Measurements from ENCODE around the gene PRKAG2.

Gene PRKAG2

DNA sequence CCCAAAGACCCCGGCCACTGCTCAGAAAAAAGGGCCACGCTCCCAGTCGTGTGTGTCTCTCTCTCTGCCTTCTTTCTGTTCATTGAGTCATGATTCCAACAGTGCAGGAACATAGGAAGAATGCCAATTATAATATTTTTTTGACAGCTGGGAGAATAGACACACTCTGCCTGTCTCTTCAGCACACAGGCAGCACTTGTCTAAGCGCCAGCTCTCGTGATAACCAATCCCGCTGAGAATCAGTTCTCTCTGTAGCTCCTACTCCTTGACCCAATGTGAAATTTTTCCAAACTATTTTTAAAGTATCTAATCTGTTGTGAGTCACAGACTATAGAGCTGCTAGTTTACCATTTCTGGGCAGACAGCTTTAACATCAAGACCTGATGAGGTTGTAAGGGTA is 211.5 kb downstream of the PRKAG2 start:
- DNase-seq (ENCODE audit: extremely low read depth in 1 of 2, low read depth in 1 of 2): no peak

DNA sequence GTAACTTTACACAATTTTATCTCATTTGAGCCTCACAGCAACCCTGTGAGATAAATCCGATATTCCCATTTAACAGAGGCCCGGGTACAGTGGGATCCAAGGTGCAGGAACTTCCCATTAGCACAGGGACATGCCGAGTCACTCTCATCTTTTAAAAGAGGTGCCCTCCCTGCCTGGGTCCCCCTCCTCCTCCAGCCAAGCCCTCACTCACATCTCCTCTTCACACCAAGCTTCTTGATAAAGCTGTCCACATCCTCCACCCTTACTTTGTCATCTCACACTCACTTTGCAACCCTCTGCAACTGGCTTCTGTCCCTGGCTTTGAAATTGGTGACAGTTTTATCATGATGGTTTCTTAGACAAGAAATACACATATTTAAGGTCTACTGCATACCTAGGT is 212.6 kb downstream of the PRKAG2 start:
- no peak for DNase-seq (ENCODE audit: extremely low read depth in 1 of 2, low read depth in 1 of 2)

DNA sequence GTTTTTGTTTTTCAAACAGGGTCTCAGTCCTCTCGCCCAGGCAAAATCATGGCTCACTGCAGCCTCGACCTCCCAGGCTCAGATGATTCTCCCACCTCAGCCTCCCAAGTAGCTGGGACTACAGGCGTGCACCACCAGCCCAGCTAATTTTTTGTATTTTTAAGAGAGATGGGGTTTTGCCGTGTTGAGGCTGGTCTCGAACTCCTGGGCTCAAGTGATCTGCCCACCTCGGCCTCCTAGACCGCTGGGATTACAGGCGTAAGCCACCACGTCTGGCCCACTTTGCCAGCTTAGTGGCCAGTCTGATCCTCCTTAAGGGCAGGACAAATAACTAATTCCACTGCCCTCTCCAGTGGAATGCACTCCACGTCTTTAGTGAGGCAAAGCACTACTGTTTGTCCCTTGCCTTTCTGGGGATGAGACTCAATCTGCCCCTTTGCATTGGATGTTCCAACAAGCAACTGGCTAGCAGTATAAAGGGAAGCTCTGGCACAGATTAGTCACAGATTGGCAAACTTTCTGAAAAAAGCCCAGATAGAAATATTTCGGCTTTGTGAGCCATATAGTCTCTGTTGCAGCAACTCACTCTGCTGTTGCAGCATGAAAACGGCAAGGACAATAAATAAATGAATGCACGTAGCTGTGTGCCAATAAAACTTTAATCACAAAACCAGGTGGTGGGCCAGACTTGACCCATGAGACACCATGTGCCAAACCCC is 213.4 kb downstream of the PRKAG2 start:
- DNase-seq (ENCODE audit: extremely low read depth in 1 of 2, low read depth in 1 of 2): no peak

DNA sequence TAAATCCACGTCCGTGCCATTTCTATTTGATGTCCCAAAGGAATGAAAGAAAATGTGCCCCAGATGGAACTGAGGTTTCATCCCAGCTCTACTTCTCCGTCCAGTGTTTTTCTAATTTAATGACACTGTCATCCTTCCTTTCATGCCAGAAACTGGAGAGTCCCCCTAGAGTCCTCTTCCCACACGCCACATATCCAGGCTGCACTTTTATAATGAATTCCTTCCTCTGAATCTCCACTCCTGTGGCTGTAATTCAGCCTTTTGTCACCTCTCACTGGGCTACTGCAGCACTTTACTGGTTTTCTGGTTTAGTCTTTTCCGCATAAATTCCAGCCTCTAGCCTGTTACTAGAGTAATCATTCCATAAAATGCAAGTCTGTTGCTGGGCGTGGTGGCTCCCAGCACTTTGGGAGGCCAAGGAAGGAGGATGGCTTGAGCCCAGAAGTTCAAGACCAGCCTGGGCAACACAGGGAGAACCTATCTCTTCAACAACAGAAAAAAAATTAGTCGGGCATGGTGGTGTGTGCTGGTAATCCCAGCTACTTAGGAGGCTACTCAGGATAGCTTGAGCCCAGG is 214.6 kb downstream of the PRKAG2 start:
- DNase-seq (ENCODE audit: extremely low read depth in 1 of 2, low read depth in 1 of 2): no peak

DNA sequence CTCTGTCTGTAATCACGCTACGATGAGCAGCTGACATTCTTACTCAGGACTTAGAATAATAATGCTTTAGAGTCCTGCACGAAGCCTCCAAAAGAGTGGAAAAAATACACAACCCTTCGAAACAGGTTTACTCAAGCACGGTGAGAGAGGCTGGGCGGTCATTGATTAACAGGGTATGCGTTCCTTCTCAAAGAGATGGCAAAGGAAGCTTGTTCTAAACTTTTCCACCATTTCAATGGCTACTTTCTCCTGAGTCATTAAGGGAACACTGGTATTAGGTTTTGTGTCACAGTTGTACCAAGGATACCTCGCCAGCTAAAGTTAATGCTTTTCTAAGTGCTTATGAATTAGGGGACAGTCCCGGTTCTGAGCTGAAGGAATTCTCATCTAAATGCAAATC is 215.3 kb downstream of the PRKAG2 start:
- DNase-seq (ENCODE audit: extremely low read depth in 1 of 2, low read depth in 1 of 2): no peak

DNA sequence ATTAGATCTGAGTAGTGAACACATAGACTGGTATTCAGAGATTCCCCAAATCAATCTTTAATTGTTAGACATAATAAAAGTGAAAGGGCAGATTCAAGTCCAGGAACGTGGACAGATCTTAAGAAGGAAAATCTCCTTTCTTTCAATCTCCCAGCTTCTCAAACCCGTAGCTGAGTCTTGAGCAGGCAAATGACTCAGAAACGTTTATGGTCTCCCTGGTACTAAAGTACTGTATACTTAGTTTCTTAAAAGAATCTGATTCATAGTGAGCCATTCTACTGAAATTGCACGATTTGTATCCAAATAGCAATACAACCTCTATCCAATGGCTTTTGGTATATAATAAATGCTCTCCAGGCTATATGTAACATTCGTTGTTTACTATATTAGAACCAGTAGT is 216.8 kb downstream of the PRKAG2 start:
- no peak for DNase-seq (ENCODE audit: extremely low read depth in 1 of 2, low read depth in 1 of 2)

DNA sequence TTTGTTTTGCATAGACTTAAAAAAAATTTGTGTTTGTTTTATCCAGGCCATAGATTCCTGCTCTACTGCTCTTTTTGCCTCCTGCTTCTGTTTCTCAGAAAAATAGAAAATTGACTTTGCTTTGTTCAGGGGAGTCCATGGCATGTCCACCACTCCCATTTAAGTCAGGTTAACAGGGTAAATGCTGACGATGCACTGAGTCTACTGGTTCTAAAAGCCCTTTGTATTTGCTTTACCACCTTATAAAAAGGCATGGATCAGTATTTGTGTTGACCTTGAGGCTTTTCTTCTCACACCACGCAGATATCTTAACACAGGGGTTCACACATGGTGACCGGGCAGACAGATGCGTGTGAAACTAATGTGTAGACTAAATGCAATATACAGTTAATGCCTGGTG is 217.7 kb downstream of the PRKAG2 start:
- DNase-seq (ENCODE audit: extremely low read depth in 1 of 2, low read depth in 1 of 2): no peak

DNA sequence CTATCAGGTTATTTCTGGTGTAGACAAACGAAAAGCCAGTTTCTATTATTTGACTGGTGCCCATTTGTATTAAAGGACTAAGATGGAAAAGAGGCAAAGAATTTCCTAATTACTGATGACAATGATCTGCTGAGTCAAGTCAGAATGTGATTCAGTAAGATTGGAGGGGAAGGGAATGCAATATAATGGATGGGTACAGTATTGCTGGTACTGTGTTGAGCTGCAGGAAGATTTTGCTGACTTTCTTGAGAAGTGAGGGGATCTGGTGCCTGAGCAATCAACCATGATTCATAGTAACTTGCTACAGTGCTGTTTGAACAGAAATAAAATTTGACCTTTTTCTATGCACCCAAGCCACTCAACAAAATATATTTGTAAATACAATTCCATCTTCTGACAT is 218.1 kb downstream of the PRKAG2 start:
- DNase-seq (ENCODE audit: extremely low read depth in 1 of 2, low read depth in 1 of 2): no peak

DNA sequence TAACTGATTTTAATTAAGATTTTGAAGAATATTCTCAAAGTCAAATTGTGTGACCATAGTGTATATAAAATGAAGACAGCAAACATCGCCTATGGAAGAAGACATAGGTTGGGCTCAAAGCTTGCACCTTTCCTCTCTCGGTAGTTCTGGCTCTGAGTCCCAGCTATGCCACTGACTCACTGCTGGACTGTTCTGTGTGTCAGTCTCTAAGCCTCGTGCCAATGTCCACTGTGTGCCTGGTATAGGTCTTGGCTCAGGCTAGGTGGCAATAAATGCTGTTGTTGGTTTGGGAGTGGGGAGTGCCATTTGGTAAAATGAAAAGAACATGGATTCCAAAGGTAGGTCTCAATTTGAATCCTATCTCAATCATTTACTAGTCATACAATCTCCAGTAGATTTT is 219.7 kb downstream of the PRKAG2 start:
- DNase-seq (ENCODE audit: extremely low read depth in 1 of 2, low read depth in 1 of 2): no peak

DNA sequence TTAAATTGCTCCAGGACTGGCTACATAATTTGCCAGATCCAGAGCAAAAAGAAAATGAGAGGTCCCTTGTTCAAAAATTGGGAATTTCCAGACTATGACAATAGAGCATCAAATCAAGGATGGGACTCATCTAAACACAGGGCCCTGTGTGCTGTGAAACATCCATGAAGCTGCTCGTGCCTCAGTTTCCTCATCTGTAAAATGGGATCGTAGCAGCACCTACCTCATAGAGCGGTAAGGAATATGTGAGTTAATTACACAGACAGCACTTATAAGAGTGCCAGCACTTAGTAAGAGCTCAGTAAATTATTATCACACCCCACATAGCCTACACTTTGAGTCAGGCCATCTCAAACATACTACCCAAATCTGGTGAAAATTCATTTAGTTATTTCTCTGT is 221.4 kb downstream of the PRKAG2 start:
- DNase-seq (ENCODE audit: extremely low read depth in 1 of 2, low read depth in 1 of 2): no peak

DNA sequence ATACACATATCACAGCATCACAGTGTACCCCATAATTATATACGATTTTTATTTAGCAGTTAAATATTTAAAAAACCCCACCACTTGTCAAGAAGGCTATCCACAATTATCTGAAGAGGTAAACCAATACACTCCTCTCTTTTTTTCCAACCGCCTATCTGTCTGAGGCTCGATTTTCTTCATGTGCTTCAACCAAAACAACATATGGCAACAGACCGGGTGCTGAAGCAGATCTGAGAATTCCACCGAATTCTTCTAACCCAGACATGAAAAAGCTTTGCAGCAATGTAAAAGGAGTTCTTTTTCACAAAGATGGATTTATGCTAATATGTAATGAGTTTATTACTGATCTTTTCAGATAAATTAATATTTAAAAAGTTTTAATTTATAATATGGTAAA is 224.8 kb downstream of the PRKAG2 start:
- DNase-seq (ENCODE audit: extremely low read depth in 1 of 2, low read depth in 1 of 2): no peak

DNA sequence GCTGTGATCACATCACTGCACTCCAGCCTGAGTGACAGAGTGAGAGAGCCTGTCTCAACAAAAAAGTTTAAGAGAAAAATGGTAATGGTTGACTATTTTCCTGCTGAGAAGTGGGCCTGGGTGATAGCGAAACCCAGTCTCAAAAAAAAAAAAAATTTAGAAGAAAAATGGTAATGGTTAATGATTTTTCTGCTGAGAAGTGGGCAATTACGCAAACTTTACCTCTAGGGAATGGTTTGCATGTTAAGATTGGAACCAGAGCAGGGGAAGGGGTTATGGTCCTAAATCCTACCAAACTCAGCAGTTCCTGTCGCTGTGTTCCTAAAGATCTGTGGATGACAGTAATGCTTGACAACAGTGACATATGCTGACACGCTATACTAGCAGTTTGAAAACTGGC is 226.8 kb downstream of the PRKAG2 start:
- no peak for DNase-seq (ENCODE audit: extremely low read depth in 1 of 2, low read depth in 1 of 2)

DNA sequence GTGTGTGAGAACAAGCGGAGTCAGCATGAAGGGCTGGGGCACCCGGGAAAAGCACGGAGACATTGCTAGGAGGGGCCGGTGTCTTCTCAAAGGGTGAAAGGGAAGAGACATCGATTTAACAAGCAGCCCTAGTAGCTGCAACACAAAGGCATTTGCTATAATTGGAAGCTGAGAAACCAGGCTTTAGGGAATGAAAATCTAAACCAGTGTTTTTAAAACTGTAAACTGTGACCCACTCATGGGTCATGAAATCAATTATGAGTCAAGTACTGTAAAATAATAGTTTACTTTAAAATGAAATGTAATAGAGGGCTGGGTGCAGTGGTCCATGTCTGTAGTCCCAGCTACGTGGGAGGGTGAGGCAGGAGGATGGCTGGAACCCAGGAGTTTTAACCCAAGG is 228.5 kb downstream of the PRKAG2 start:
- no peak for DNase-seq (ENCODE audit: extremely low read depth in 1 of 2, low read depth in 1 of 2)

DNA sequence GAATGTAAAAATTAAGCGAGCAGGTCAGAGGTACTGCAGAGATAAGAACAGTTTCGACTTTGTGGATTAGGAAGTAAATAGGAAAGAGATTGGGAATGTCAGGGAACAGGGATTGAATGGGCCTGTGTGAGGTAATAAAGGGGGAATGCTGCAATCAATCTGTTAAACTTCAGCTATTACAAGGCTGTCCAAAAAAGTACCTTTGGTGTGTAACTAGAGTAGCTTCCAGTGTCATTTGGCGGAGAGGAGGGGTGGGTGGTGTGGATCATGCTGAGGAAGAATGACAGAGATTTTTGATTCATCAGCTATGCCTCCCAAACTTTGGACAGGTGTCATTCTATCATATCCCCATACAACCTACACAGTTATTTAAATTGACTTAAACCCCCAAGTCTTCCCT is 229.0 kb downstream of the PRKAG2 start:
- no peak for DNase-seq (ENCODE audit: extremely low read depth in 1 of 2, low read depth in 1 of 2)

DNA sequence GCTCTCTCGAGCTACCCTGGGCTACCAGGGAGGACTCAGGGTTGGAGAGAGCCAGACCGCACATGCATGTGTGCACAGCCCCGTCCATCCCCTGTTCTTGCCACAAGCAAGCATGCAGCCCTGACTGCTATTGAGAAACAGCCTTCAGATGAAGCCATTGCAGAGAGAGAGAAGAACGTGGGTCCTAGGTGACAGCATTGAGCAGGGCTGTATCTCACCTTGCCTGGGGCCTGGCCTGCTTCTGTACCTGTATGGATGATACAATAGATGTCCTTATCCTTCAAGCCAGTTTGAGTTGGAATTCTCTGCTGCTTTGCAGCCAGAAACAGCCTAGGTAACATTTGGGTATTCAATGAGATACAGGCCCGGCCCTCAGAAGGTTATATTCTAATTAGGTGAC is 229.9 kb downstream of the PRKAG2 start:
- no peak for DNase-seq (ENCODE audit: extremely low read depth in 1 of 2, low read depth in 1 of 2)

DNA sequence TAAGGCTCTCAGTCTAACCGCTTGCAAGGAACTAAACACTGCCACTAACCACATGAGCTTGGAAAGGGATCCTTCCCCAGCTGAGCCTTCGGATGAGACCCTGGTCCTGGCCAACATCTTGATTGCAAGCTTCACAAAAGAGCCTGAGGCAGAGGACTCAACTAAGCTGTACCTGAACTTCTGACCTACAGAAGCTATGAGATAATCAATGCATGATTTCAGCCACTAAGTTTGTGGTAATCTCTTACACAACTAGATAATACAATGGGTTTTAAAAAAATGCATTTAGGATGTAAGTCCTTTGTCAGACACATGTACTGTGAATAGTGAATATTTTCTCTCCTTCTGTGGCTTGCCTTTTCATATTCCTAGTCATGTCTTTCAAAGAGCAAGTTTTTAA is 231.6 kb downstream of the PRKAG2 start:
- DNase-seq (ENCODE audit: extremely low read depth in 1 of 2, low read depth in 1 of 2): no peak

DNA sequence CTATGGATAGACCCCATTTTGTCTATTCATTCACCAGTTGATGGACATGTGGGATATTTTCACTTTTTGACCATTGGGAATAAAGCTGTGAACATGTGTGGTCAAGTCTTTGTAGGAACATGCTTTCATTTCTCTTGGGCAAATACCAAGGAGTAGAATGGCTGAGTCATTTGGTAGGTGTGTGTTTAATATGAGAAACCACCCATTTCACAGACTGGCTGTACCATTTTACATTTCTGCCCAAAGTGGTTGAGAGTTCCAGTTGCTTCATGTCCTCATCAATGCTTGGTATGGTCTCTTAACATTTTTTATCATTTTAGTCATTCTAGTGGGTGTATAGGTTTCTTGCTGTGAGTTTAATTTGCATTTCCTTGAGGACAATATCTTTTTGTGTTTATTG is 232.4 kb downstream of the PRKAG2 start:
- no peak for DNase-seq (ENCODE audit: extremely low read depth in 1 of 2, low read depth in 1 of 2)

DNA sequence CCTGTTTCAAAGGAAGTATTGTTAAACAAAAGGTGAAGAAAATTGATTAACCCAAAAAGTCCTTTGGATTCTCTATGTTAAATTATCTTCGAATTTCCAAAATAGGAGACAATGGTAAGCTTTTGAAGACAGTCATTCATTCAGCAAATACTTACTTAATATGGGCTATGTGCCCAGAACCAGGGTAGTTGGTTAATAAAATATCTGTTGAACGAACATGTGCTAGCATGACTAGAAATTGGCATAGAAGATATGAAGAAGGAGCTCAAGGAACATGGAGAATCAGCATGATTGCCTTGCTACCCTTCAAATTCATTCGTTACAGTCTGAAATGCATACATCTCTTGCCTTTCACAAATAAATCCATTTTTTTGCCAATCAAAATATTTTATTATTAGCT is 234.2 kb downstream of the PRKAG2 start:
- no peak for DNase-seq (ENCODE audit: extremely low read depth in 1 of 2, low read depth in 1 of 2)

DNA sequence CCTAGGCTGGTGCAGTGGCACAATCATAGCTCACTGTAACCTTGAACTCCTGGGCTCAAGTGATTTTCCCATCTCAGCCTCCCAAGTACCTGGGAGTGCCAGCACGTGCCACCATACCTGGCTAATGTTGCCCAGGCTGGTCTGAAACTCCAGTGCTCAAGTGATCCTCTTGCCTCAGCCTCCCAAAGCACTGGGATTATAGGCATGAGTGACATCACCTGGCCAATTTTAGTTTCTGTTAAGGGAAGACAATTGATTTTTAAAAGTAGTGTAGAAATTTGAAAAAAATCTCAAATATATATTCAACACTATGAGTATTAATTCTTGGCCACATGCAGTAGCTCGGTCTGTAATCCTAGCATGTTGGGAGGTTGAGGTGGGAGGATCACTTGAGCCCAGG is 235.3 kb downstream of the PRKAG2 start:
- no peak for DNase-seq (ENCODE audit: extremely low read depth in 1 of 2, low read depth in 1 of 2)

DNA sequence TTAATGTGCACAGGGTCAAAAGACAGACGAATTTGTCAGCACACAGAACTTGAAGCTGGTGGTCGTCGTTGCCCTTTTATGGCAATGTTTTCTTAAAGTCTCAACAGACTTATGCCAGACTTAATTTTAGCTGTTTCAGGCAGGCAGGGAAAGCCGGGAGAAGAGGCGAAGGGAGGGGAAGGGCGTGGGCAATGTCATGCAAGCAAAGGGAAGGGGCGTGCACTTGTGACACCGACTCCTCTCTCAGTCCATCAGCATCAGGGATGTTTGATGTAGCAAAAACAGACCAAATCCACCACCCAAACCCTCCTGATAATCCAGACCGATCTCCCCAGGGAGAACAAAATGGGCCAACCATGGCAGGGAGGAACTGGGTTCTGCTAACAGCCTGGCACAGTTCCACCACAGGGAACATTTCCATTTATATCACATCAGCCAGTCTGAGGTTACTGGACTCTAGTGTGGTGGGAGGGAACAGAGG is 239.1 kb downstream of the PRKAG2 start:
- DNase-seq (ENCODE audit: extremely low read depth in 1 of 2, low read depth in 1 of 2): no peak

DNA sequence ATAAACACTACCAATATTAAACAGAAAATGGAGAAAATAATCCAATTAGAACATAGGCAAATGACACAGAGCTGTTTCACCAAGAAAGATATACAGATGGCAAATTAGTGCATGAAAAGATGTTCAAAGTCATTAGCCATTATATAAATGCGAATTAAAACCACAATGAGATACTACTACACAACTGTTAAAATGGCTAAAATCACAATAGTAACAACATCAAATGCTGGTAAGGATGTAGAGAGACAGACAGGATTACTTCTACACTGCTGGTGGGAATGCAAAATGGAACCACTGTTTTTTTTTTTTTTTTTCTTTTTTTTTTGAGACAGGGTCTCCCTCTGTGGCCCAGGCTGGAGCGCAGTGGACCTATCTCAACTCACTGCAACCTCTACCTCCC is 242.3 kb downstream of the PRKAG2 start:
- DNase-seq (ENCODE audit: extremely low read depth in 1 of 2, low read depth in 1 of 2): no peak

DNA sequence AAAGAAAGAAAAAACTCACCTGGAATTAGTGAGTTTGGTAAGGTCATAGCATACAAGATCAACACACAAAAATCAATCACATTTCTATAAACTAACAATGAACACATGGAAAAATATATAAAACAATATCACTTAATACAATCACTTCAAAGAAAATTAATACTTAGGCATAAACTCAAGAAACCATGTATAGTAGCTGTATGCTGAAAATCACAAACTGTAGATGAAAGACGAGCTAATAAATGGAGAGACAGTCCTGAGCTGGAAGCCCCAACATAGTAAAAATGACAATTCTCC is 243.5 kb downstream of the PRKAG2 start:
- no peak for DNase-seq (ENCODE audit: extremely low read depth in 1 of 2, low read depth in 1 of 2)
